ENCODE data around the gene PRDM5. TPM values are rescaled to one million over a fixed set of nuclear protein-coding genes. Genes with fewer than 3 reads are reported as not detected.
A peak's percentile ranks its signal among the peaks of the same experiment; 100 is the strongest.

The PRDM5 gene
- total RNA-seq, 1 experiment from 2014 or later, result 0.85 TPM

DNA sequence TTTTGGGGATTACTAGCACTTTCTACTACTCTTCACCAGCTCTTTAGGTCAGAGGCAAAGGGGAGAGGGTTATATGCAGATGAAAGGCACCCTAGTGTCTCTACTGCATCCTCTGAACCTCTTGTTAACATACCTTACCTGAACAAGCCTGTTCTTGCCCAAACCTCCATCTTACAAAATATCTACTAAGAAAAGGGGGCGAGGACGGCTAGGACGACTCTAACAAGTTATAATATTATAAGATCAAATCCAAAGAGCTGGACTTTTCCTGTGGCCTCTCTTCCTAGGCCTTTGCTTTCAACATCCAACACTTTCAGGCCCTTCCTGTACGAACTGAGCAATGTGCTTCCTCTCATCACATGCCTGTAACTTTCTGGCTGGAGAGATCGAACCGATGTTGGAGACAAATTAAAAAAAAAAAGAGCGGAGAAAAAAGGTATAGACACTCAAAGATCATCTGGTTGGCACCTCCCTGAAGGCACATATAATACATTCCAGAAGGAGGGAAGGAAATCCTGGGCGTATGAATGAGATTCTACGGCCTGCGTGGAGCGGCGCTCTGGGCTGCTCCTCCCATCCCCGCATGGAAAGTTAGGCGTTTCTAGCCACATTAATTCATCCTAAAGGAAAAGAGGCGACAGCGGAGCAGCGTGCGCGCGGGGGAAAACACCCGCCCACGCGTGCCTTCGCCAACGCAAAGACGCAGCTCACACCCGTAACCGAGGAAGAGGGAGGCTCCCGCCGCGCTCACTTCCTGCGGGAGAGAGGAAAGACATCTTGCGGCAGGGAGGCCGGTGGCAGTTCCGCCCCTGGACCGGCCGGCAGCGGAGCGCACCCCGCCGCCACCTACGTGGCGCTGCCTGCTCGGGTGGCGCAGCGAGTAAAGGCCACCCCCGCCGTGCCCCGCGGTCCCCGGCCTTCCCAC lies 808 bp downstream of the PRDM5 start:
- Histone ChIP-seq H3F3A (ENCODE audit: insufficient read depth, low read depth) (no peaks in the 10 kb centered on the region), H3K79me2 (ENCODE audit: low read depth) (no peaks in the 10 kb centered on the region), H3K27ac (no peak overlapping the region), H3K4me2 (peak overlapping the region; percentile 63), H3K9me3 (ENCODE audit: insufficient read depth, low read depth) (no peaks in the 10 kb centered on the region), H2AFZ (peak overlapping the region; percentile 76), H3K27me3 (ENCODE audit: insufficient read depth, low read depth) (no peaks in the 10 kb centered on the region), H3K4me1 (replicated peaks; ENCODE audit: insufficient read depth) (no peaks in the 10 kb centered on the region), H3K4me3 (peak overlapping the region; percentile 51), H4K20me1 (ENCODE audit: insufficient read depth) (no peaks in the 10 kb centered on the region), H3K9me2 (ENCODE audit: insufficient read depth) (no peaks in the 10 kb centered on the region), H3K36me3 (ENCODE audit: low read depth) (no peaks in the 10 kb centered on the region)
- intact Hi-C loops (cut with micrococcal nuclease; ENCODE audit: unreplicated experiment), result no loop called here
- ChIA-PET POLR2A (ENCODE audit: unreplicated experiment) (no interaction called here), CTCF (no interaction called here)
- DNase-seq, result peak in 1 of 2 experiments; percentile 14
- TF ChIP-seq, protein P1, sequence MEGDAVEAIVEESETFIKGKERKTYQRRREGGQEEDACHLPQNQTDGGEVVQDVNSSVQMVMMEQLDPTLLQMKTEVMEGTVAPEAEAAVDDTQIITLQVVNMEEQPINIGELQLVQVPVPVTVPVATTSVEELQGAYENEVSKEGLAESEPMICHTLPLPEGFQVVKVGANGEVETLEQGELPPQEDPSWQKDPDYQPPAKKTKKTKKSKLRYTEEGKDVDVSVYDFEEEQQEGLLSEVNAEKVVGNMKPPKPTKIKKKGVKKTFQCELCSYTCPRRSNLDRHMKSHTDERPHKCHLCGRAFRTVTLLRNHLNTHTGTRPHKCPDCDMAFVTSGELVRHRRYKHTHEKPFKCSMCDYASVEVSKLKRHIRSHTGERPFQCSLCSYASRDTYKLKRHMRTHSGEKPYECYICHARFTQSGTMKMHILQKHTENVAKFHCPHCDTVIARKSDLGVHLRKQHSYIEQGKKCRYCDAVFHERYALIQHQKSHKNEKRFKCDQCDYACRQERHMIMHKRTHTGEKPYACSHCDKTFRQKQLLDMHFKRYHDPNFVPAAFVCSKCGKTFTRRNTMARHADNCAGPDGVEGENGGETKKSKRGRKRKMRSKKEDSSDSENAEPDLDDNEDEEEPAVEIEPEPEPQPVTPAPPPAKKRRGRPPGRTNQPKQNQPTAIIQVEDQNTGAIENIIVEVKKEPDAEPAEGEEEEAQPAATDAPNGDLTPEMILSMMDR (conservative IDR thresholded peaks at IDR 0.05), result no peak
- TF ChIP-seq EZH2 (IDR thresholded peaks at IDR 0.05; ENCODE audit: low read depth), result no peak
- BruUV-seq (replicated peaks), result no TSS peak

DNA sequence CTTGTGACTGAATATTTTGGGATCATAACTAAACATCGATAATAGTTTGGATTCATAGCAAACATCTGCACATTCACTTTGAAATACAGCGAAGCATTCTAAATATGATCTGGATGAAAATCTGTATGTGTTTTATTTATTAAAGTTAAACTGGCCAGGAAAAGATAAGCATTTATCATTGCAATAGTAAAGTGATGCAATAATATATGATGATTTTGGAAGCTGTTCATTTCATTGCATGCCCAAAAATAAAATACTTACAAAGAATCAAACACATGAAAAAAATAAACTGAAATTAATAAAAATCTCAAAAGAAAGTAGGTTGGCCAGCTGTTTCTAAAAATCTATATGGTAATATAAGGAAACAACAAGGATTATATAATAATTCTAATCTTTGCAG lies 1.9 kb downstream of the PRDM5 start:
- H2AFZ ChIP-seq, result no peak overlapping the region
- no peak for TF ChIP-seq EZH2 (IDR thresholded peaks at IDR 0.05; ENCODE audit: low read depth)
- TF ChIP-seq, protein P1 (conservative IDR thresholded peaks at IDR 0.05), result no peak
- CTCF ChIA-PET, result no interaction called here
- no peaks in the 10 kb centered on the region for H3K9me3 ChIP-seq (ENCODE audit: insufficient read depth, low read depth)
- H3K79me2 ChIP-seq (ENCODE audit: low read depth), result no peaks in the 10 kb centered on the region
- no peaks in the 10 kb centered on the region for H4K20me1 ChIP-seq (ENCODE audit: insufficient read depth)
- H3K4me3 ChIP-seq, result no peak overlapping the region
- no peaks in the 10 kb centered on the region for H3K9me2 ChIP-seq (ENCODE audit: insufficient read depth)
- intact Hi-C loops (cut with micrococcal nuclease; ENCODE audit: unreplicated experiment), result no loop called here
- H3K27me3 ChIP-seq (ENCODE audit: insufficient read depth, low read depth), result no peaks in the 10 kb centered on the region
- H3K4me1 ChIP-seq (replicated peaks; ENCODE audit: insufficient read depth), result no peaks in the 10 kb centered on the region
- no peaks in the 10 kb centered on the region for H3F3A ChIP-seq (ENCODE audit: insufficient read depth, low read depth)
- DNase-seq, result no peak
- no peaks in the 10 kb centered on the region for H3K36me3 ChIP-seq (ENCODE audit: low read depth)
- H3K4me2 ChIP-seq, result no peak overlapping the region
- POLR2A ChIA-PET (ENCODE audit: unreplicated experiment), result no interaction called here
- no peak overlapping the region for H3K27ac ChIP-seq
- no TSS peak for BruUV-seq (replicated peaks)

DNA sequence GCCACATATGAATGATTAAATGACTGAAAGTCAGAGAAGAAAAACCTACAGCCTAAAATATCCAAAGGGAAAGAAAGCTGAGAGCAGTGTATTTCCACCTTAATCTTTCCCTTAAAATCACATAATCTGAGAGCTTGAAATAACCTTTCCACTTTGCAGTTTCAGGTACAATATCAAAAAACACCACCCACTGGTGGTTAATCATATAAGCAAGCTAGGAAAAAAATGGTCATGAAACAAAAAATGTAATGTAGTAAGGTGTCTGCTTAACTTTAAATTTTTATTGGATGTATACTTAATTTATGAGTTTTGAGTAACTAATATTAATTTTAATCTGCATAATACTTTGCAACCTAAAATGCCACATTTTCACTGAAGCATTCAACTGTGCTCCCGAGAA lies 3.2 kb downstream of the PRDM5 start:
- POLR2A ChIA-PET (ENCODE audit: unreplicated experiment), result no interaction called here
- intact Hi-C loops (cut with micrococcal nuclease; ENCODE audit: unreplicated experiment), result no loop called here
- Histone ChIP-seq H3K4me2 (no peak overlapping the region), H3K27me3 (ENCODE audit: insufficient read depth, low read depth) (no peaks in the 10 kb centered on the region), H3K4me1 (replicated peaks; ENCODE audit: insufficient read depth) (no peaks in the 10 kb centered on the region), H2AFZ (no peak overlapping the region), H3K79me2 (ENCODE audit: low read depth) (no peaks in the 10 kb centered on the region), H3K36me3 (ENCODE audit: low read depth) (no peaks in the 10 kb centered on the region), H3K4me3 (no peak overlapping the region), H3K27ac (no peak overlapping the region), H3K9me2 (ENCODE audit: insufficient read depth) (no peaks in the 10 kb centered on the region), H3F3A (ENCODE audit: insufficient read depth, low read depth) (no peaks in the 10 kb centered on the region), H4K20me1 (ENCODE audit: insufficient read depth) (no peaks in the 10 kb centered on the region), H3K9me3 (ENCODE audit: insufficient read depth, low read depth) (no peaks in the 10 kb centered on the region)
- DNase-seq, result no peak
- no TSS peak for BruUV-seq (replicated peaks)
- TF ChIP-seq, protein P1 (conservative IDR thresholded peaks at IDR 0.05), result no peak
- TF ChIP-seq EZH2 (IDR thresholded peaks at IDR 0.05; ENCODE audit: low read depth), result no peak
- CTCF ChIA-PET, result no interaction called here
